Prostate gland (tissue), 2 donors: ENCODE results near the gene KCNG3.

Experiments
- CTCF ChIP-seq, 4 experiments: fragments of 200-600 bp in 2 of 4; fragments of 450-650 bp in 2 of 4; sonication (generic) in 2 of 4; IDR thresholded peaks; 1 replicate in 3 of 4; 2 replicates in 1 of 4; pipeline ENCODE4 v1.5.1; 2016 to 2019; ENCODE audit warnings: antibody characterized with exemption in 4 of 4, mild to moderate bottlenecking in 2 of 4, moderate library complexity in 2 of 4
- POLR2A ChIP-seq: fragments of 450-650 bp; IDR thresholded peaks from one replicate; pipeline ENCODE4 v1.6.1; 2016; ENCODE audit warnings: antibody characterized with exemption, mild to moderate bottlenecking
- POLR2AphosphoS5 ChIP-seq: sonication (generic); formaldehyde crosslinking; IDR thresholded peaks from one replicate; pipeline ENCODE4 v1.6.1; 2017; ENCODE audit warnings: antibody characterized with exemption

- no peak for TF ChIP-seq CTCF (IDR thresholded peaks at IDR 0.05)
- TF ChIP-seq POLR2AphosphoS5: no peak
- no peak for TF ChIP-seq POLR2A
Measured at GRCh38 chr2:42414648-42415047, 79.1 kb downstream of the KCNG3 start.
